ENCODE data around the gene UBASH3A. TPM values are rescaled to one million over a fixed set of nuclear protein-coding genes. Genes with fewer than 3 reads are reported as not detected.

The UBASH3A gene
- total RNA-seq, 1 experiment from 2014 or later = 0.07 TPM

GRCh38 chr21:42489991-42490390 lies 86.3 kb downstream of the UBASH3A start:
- Histone ChIP-seq H3K79me2 (ENCODE audit: insufficient read depth, low read length) (no peaks in the 10 kb centered on the region), H3K36me3 (ENCODE audit: control insufficient read depth in 1 of 2, insufficient read depth in 2 of 2, low read length in 2 of 2) (no peaks in the 10 kb centered on the region), H3K4me1 (ENCODE audit: control insufficient read depth in 1 of 2, insufficient read depth in 2 of 2, low read length in 2 of 2) (peaks cover 0 to 11% of the 10 kb centered on the region in 2 experiments; a peak in 2 of 4 replicates), H3K4me3 (replicated peaks in 1 of 2; ENCODE audit: low read depth in 1 of 2, low read length in 2 of 2) (no peak overlapping the region), H3K9me2 (ENCODE audit: insufficient read depth) (no peaks in the 10 kb centered on the region), H3K27ac (ENCODE audit: low read depth, low read length) (no peak overlapping the region), H3K9ac (ENCODE audit: low read length) (no peak overlapping the region), H3K27me3 (ENCODE audit: insufficient read depth, low read length) (no peaks in the 10 kb centered on the region), H2AFZ (ENCODE audit: low read depth, low read length, poor library complexity, severe bottlenecking) (no peak overlapping the region), H3K9me3 (ENCODE audit: control insufficient read depth in 1 of 2, insufficient read depth in 1 of 2, low read depth in 1 of 2, low read length in 2 of 2) (no peaks in the 10 kb centered on the region), H3K4me2 (ENCODE audit: low read length) (no peak overlapping the region), H4K20me1 (ENCODE audit: insufficient read depth) (no peaks in the 10 kb centered on the region)
- DNase-seq (ENCODE audit: low read depth, low spot score) (no peak), ATAC-seq (no peak)
- TF ChIP-seq RAD21 (IDR thresholded peaks at IDR 0.05; ENCODE audit: low read depth) (no peak), SP1 (IDR thresholded peaks at IDR 0.05; ENCODE audit: low read depth) (no peak), SRF (IDR thresholded peaks at IDR 0.05; ENCODE audit: low read depth) (no peak), POLR2A (IDR thresholded peaks at IDR 0.05; ENCODE audit: borderline replicate concordance, extremely low read depth, insufficient read depth, insufficient read length) (no peak), EZH2 (IDR thresholded peaks at IDR 0.05) (no peak), CEBPB (IDR thresholded peaks at IDR 0.05; ENCODE audit: low read depth) (no peak), CTCF (IDR thresholded peaks at IDR 0.05 in 2 of 3, conservative IDR thresholded peaks at IDR 0.05 in 1 of 3; ENCODE audit: borderline replicate concordance in 1 of 3, insufficient read depth in 1 of 3, low read depth in 2 of 3, low read length in 2 of 3) (no peak), TCF7L2 (IDR thresholded peaks at IDR 0.05; ENCODE audit: borderline replicate concordance, extremely low read depth, insufficient read depth, insufficient read length) (no peak), EZH2phosphoT487 (IDR thresholded peaks at IDR 0.05; ENCODE audit: borderline replicate concordance) (no peak), CBX3 (IDR thresholded peaks at IDR 0.05; ENCODE audit: low read depth) (no peak), ELF1 (IDR thresholded peaks at IDR 0.05; ENCODE audit: borderline replicate concordance, low read depth) (no peak), MAX (IDR thresholded peaks at IDR 0.05) (no peak), ATF3 (IDR thresholded peaks at IDR 0.05) (no peak), REST (IDR thresholded peaks at IDR 0.05; ENCODE audit: low read depth) (no peak), JUND (IDR thresholded peaks at IDR 0.05) (no peak), EGR1 (IDR thresholded peaks at IDR 0.05; ENCODE audit: low read depth) (no peak), ZBTB33 (IDR thresholded peaks at IDR 0.05; ENCODE audit: extremely low read depth, insufficient replicate concordance, low read length) (no peak), YY1 (IDR thresholded peaks at IDR 0.05; ENCODE audit: extremely low read depth, insufficient replicate concordance, low read depth, low read length) (no peak)
- intact Hi-C loops (cut with micrococcal nuclease) = no loop called here
- BruUV-seq (replicated peaks) = no TSS peak
- POLR2A ChIA-PET = no interaction called here
- RAD21 ChIA-PET (ENCODE audit: low non-redundant PET in 1 of 2, low total read pairs in 2 of 2, uncharacterized antibody in 2 of 2, unreplicated experiment in 2 of 2) = no interaction called here
- CTCF ChIA-PET = no interaction called here

All from HCT116 (cell line).